ENCODE data around the gene NUB1.

The NUB1 gene

GRCh38 chr7:151406886-151407583, 65.4 kb downstream of the NUB1 start:
- no peak for DNase-seq

GRCh38 chr7:151408498-151408838, 66.9 kb downstream of the NUB1 start:
- no peak for DNase-seq

GRCh38 chr7:151408839-151409666, 67.4 kb downstream of the NUB1 start:
- no peak for DNase-seq

GRCh38 chr7:151409667-151410404, 68.2 kb downstream of the NUB1 start, which contains the start of gene WDR86:
TSS of gene WDR86 (minus strand) at chr7:151410038. CDS start at chr7:151409589, 449 bp downstream.
- no peak for DNase-seq

- no peak for DNase-seq
These were observed 69.1 kb downstream of the NUB1 start for GRCh38 chr7:151410405-151411390.

GRCh38 chr7:151411551-151411950, 69.9 kb downstream of the NUB1 start:
- no peak for DNase-seq

- DNase-seq: no peak
These were observed 70.7 kb downstream of the NUB1 start for GRCh38 chr7:151412318-151412717.

- DNase-seq: no peak
These were observed 71.6 kb downstream of the NUB1 start for GRCh38 chr7:151413241-151413640.

- DNase-seq: no peak
These were observed 73.9 kb downstream of the NUB1 start for GRCh38 chr7:151415375-151416105.

- DNase-seq: no peak
These were observed 74.7 kb downstream of the NUB1 start for GRCh38 chr7:151416112-151416940.

- DNase-seq: no peak
These were observed 75.3 kb downstream of the NUB1 start for GRCh38 chr7:151416941-151417315.

- DNase-seq: no peak
These were observed 78.5 kb downstream of the NUB1 start for GRCh38 chr7:151420144-151420543.

GRCh38 chr7:151422212-151422611, 80.6 kb downstream of the NUB1 start:
- no peak for DNase-seq

- DNase-seq: no peak
These were observed 81.6 kb downstream of the NUB1 start for GRCh38 chr7:151423226-151423625.

GRCh38 chr7:151423936-151424335, 82.3 kb downstream of the NUB1 start:
- no peak for DNase-seq

GRCh38 chr7:151424799-151425198, 83.2 kb downstream of the NUB1 start:
- no peak for DNase-seq

GRCh38 chr7:151425670-151426440, 84.2 kb downstream of the NUB1 start:
- no peak for DNase-seq

- no peak for DNase-seq
These were observed 84.9 kb downstream of the NUB1 start for GRCh38 chr7:151426441-151426903.

- DNase-seq: no peak
These were observed 85.5 kb downstream of the NUB1 start for GRCh38 chr7:151426904-151427704.
